HT-29 (cell line): Measurements from ENCODE around the gene VAV3. TPM values are rescaled to one million over a fixed set of nuclear protein-coding genes. Genes with fewer than 3 reads are reported as not detected.

Experiments used
- DNase-seq: peaks from one replicate; pipeline ENCODE4 v3.0.0-alpha.2; 2015; ENCODE audit warnings: low spot score
- total RNA-seq: library from RNA; depleted of rRNA; stranded (reverse); fragments of >200 nt; shearing (Covaris generic); gene quantifications from 2 replicates; pipeline ENCODE4 v1.2.3, GENCODE V29; 2014

Gene VAV3
- total RNA-seq, 1 experiment from 2014 or later, result 1.7 TPM

DNA sequence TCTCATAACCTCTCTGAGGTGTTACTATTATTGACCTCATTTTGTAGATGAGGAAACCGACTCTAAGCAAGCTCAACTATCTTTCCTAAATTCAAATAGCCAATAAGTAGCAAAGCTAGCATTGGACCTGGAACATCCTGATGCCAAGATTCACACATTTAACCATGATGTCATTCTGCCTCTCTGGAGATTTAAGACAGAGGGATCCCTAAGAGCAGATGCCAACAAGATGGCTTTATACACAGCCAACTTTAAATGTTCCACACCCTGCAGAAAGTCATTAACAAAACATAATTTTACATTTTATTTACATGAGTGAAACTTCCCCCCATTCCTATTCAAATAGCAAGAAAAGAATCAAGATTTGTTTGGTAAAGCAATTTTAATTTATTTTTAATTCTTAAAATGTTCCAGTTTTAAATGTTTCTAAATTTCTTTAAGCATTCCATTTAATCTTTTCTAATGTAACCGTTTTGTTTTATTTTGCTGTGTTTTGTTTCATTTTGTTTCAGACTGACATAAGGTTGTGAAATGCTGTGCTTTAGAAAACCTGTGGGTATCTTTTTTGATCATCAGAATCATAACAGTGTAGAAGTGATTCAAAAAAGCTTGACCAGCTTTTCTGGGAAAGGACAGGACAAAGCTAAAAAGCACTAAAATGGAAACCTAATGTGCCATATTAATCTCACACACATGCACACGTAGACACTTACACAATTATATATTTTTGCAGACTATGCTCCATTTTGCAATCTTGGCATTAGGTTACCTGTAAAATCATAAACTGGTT, 7.6 kb upstream of the VAV3 start:
- DNase-seq, result no peak

DNA sequence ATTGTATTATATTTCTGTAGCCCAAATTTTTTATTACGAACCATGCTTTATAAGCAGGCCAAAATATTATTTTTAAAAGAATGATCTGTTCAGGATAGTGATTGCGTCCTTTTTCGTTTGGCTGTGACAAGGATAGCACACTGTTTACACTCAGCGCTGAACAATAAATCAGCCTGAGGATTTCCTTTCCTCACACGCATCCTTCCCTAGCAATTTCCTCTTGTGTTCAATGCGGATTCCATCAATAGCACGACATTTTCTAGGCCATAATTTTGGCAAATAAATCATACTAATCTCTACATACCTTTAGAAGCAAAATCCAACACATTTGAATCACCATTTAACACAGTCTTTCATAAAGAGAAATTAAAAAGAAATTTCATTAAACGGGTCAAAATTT, 1.6 kb upstream of the VAV3 start:
- no peak for DNase-seq

DNA sequence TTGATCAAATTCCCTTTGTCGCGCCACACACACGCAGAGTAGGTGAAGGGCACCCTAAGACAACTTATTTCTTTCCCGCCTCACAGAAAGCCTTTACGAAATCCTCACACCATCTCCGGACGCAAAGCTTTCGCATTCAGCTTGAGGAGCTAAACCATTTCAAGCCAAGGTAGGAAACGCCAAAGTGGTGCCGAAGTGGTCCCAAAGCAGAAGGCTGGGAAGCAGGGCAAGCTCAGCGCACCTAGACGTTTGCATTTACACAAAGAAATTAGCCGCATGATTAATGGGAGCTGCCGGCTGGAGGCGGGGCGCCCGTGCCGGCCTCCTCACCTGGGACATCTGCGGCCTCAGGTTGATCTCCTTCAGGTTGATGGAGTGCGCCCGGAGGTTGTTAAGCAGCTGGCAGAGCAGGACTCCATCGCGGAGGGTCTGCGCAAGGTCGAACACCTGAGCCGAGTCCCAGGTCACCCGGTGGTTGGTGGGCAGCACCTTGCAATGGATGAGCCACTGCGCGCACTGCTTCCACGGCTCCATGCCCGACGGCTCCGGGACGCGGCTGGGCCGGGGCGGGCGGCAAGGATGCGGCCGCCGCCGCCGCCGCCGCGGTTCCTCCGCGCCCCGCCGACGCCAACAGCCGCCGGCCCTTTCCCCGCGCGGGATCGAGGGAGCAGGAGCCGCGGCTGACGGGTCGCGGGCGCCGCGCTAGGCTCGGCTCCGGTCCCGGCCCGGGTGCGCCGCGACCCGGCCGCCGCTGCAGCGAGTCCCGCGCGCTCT, 457 bp downstream of the VAV3 start:
- no peak for DNase-seq

DNA sequence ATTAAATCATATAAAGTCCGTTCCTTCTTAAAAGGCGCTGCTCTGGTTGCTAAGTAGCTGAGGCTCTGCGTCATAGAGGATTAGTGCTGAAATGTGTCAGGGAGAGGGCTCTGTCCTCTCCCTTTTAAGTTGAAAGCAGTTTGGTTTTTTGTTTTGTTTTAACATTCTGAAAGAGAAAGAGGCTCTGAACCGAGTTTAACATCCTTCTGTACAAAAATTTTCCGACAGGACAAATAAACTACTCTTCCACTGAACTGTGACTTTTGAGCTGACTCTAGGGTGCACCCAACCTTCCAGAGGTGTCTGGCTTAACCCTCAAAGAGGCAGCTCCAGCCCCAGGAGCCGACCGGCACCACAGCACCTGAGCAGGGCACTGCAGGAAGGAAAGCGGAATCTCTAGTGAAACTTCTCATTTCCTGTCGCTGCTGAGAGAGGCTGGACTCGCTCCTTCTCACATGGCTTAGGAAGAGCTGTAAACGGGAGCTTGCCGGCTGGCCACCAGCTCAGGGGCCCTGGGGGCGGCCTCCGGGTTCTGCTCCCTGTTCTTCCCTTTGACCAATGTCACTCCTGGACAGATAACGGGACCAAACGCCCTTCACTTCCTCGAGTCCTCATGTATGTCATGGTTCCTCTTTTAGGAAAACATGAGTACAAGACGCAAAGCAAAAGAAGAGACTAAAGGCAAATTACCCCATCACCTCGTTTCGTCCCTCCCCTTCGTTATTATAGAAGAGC, 1.2 kb downstream of the VAV3 start:
- no peak for DNase-seq

DNA sequence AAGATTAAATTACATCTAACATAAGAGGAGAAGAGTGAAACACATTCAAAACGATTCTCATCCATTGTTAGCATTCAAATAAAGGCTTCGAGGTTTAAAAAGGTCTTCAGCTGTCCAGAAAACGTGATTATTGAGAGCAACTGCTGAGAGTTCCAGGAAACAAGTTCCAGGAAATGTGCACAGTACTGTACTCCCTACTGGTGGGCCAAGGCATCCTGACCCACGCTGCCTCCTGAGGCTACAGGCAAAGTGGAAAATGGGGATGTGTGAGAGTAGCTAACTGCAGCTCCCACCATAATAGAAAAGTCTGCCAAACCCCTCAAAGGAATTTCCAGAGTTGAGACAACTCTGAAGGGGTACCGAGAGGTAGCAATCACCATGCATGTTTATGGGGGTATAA, 2.0 kb downstream of the VAV3 start:
- DNase-seq, result no peak

DNA sequence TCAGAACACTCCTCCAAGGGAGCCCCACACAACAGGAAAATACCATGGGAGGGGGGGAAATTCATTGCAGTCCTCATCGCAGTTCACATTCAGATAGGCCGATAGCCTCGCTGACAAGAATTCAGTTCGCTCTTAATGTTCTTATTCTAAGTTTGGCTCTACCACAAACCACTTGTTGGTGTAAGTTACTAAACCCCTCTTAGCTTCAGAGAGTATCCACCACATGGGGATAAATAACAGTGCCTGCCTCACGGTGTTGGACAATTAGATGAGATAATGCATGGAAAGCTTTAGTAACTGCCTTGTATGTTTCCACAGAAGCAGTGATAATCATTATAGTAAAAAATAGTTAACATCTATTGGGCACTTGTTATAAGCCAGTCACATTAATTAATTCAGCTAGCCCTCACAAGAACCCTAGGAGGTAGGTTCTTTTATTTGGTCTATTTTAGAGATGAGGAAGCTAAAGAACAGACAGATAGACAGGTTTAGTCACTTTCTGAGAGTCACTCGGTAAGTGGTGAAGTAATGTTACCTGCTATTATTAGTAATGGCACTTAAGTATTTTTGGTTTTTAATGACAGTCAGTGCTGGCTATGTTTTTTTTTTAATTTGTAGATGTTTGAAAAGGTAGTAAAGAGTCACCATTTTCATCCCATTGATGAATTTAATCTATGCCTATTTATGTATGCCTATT, 10.1 kb downstream of the VAV3 start:
- DNase-seq, result no peak

DNA sequence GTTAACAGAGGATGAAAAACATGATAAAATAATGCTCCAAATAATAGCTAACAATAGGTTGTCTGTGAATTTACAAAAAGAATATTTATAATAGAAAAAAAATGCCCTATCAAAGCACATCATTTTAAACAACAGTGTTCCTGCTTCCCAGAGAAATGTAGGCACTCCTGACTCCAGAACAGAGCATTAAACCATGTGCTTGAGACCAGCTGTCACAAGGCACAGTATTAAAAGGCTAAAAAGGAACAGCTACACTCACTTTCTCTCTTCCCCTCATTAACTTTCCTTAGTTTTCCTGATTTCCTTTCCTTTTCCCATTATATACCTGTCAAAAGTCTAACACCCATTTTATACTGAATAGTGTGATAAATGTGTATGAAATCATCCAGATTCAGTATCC, 10.9 kb downstream of the VAV3 start:
- no peak for DNase-seq

DNA sequence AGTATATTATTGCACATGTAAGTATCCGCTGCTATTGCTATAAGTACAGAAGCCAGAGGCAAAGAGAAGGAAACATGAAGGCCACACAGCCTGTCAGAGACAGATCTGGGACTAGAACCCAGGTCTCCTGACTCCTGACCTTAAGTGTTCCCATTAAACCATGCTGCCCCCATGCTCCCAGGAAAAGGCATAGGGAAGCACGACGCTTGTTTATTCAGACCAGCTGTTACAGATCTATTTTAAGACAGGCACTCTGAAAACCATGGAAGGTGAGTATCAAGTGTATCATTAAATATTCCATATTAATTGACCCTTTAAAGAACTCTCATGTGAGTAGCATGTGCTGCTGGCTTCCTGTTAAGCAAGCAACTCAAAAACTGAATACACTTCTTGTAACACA, 11.4 kb downstream of the VAV3 start:
- DNase-seq, result no peak

DNA sequence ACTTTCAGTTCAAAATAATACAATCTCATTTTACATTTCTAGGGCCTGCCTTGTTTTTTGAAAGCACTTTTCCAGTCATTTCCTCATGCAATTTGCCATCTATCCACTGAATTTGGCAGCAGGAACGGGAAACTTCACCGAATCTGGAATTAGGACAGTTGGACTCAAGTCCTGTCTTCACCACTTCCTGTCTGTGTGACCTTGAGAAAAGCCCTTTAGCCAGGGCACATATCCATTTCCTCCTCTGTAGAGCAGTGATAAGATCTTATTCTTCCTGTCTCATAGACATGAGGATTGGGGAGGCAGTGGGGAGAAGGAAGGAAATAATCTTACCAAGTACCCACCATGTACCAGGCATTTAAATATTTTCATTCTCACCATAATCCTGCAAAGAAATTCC, 12.0 kb downstream of the VAV3 start:
- no peak for DNase-seq

DNA sequence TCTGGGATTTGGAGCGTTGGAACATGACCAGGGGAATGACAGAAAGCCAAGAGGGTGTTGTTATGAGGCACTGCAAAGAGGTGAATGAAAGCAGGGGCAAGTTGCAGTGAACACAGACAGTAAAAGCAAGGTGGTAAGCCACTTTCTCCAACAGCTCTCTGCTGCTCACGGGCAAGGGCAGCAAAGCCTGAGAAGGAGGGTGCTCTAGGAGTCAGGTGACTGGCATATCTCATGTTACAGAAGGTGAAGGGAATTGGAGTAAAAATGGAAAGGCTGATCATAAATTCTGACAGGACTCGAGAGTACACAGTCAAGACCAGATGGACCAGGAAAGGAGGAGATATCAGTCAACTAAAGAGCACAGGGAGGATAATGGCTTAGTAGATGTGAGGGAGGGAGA, 14.5 kb downstream of the VAV3 start:
- DNase-seq, result no peak

DNA sequence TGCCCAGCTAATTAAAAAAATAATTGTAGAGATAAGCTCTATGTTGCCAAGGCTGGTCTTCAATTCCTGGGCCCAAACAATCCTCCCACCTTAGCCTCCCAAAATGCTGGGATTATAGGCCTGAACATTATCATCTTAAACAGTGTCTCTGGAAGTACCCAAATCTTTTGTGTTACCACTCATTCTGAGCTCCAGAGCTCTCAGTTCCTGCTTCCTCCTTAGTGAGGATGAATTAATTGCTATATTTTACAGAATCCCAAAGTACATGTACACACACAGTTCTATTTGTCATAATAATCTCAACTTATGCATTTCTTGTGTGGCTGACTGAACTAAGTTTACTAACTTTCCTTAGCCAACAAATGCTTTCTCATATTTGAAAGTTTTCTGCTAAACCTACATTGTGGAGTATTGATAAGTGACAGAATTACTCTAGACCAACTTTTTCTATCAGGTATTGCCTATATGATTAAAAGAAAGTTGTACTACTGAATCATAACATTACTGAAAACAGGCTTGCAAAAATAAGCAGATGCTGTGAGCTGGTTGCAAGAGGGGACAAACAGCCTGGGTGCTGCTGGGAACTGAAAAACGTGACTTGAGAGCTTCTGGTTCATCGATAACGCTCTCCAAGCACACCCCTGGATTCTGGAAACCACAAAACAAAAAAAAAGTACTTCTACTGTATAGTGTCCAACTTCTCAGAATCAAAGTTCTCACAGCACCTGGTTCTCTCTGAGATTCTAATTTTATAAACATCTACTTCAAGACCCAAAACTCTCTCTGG, 15.3 kb downstream of the VAV3 start:
- no peak for DNase-seq

DNA sequence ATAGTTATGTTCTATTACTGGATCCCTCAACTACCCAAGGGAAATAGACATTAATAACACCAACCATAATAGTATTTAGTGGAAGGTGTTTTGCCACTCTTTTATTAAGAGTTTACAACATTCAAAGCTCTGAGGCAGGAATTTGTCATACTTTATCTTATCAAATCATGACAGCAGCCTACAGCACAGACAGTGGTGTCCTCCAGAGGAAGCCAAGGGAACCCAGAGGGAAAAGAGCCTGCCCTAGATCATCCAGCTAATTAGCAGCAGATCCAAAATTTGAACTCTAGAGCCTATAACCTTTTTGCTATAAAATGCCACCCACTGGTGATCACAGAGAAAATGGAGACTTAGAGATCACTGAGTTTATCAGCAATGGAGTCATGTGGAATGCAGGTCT, 18.2 kb downstream of the VAV3 start:
- DNase-seq, result no peak

DNA sequence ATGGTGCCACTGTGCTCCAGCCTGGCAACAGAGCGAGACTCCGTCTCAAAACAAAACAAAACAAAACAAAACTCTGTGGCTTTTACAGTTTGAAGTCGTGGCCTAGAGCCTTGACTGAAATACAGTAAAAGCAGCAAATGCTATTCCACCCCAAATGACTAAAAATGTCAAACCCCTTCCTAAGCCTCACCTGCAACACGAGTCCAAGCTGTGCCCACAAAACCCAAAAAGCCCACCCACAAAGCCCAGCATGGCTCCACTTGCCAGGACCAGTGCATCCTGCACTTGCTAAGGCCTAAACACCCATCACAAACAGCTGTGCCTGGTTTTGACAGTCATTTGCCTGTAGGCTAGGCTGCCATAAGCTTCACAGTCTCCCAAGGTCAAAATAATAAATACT, 21.3 kb downstream of the VAV3 start:
- DNase-seq, result no peak

DNA sequence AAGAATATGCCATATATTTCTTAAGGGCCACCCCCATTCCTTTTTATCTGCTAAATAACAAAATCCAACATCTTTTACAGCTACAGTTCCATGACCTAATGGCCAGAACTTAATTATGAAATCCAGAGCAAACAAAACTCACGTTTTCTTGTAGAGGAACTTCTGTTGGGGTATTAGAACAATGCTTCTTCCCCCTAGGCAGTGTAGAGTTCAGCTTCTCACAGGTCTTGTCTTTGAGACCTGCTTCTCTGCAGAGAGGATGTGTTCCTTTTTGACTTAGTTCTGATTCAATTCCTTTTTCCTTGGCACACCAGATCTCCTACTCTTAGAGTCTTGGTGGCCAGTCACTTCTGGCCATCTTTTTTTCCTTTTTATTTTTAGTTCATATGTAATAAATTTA, 22.2 kb downstream of the VAV3 start:
- DNase-seq, result no peak

DNA sequence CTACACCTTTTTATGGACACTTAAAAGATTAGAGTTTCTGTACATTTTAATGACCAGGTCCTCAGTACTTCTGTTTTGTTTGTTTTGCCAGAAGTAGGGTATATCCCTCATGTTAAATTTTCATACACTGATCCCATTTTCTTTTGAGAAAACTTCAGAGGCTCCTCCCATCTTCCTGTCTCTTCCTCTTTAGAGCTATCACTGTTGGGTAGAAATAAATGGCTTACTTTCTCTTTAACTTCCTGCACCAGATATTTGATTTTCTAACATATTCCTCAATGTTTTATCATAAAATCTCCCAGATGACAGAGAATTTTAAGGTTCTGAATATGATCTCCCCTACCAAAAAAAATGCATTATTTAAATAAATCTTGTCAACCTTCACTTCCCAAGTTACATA, 23.4 kb downstream of the VAV3 start:
- DNase-seq, result no peak

DNA sequence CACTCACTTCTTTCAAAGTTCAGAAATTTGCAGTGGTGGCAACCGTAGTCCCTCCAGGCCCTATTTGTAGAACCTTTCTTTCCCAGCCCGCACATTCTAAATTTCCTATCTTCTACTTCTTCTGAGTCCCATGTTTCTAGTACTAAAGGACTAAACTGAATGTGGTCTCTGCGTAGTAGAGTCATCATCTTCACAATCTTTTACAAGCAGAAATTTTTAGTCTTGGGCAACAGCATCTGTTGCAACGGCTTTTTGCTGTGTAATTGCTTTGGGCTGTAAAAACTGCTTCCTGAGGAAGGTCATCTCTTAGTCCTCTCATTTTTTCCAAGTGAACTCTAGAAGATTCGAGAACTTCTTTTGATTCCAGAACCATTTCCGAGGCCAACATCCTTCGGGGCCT, 23.9 kb downstream of the VAV3 start:
- DNase-seq, result no peak

DNA sequence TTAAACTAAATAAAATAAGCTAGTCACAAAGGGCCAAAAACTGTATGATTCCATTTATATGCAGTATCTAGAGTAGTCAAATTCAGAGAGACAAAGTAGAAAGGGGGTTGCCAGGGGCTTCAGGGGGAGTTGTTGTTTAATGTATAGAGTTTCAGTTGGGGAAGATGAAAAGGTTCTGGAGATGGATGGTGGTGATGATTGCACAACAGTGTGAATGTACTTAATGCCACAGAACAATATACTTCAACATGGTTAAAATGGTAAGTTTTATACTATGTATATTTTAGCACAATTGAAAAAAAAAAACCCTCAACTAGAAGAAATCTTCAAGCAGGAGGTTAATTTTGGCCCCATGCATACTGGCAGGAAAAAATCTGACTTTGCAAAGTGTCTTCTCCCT, 24.3 kb downstream of the VAV3 start:
- DNase-seq, result no peak

DNA sequence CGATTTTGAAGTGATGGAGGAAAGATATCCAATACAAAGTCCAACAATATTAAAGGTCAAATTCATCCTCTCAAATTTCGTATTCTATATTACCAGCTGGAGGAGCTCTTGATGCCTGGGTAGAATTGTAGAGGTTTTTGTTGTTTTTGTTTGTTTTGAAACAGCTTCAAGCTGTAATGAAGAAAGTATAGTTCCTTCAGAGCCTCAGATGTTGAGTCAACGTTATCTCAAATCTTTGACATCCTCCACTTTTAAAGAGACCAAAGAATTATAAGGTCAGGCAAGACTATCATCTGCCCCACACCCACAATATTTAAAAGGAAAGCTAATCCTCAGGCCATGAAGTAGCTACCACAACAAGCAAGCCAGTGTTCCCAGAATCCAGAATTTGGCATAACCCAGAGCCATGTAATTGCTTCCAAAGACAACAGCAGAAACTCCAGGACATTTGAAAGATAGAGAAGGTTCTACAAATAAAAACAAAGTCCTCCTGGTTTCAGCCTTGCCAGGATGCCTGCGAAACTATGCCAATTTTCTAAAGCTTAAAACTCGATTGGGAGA, 24.9 kb downstream of the VAV3 start:
- DNase-seq, result no peak

DNA sequence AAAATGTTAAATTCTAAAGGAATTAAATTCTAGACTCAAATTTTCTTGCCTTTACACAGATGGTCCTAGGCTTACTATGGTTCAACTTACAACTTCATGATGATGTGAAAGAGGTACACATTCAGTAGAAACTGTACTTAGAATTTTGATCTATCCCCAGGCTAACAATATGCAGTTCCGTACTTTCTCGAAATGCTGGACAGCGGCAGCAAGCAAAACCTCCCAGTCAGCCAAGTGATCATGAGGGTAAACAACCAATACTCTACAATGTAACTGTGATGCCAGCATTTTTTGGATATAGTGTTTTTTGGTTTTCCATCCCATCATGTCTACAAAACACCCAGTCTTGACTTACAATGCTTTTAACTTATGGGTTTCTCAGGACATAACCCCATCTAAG, 25.7 kb downstream of the VAV3 start:
- DNase-seq, result no peak

DNA sequence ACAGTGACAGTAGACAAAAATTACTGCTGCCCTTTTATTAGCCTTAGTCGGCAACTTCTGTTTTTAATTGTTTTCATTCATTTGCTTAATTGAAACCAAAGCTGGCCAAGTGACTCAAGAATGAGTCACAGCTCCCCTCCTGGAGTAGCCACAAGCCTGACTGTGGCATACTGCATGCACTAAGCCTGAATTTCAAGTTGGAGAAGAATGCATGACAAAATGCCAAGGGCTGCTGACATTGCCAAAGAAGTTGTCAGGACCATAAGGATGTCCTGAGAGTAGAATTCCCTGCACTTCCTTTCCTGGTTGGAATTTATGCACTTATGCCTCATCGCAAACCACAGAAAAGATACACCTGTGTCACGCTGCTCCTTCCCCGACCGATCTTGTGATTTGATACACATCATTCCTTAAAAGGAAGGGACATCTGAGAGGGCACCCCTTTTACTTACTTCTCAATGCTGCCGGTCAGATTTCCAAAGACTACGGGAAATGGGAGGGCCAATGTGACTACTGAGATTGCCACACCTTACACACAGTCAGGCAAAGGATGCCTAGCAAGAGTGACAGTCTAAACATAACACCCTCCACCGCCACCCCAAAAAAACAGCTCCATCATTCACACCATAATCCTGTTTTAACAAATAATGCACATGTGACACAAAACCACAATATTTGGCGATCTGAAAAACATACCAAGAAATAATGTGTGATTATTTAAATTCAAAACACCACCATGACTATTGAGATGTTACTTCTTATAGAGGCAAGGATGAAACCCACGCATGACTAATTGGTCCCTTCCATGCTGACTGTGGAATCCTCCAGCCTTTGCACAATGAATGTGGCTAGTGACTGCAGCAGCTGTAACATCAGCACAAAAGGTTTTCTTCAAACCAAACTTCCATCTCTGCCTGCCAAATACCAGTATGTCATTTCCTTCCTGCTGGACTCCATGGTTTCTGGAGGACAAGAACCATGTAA, 28.2 kb downstream of the VAV3 start:
- DNase-seq, result peak; percentile 57
